HG03442 (cell line): Measurements from ENCODE around the gene NAA15.
"Not testable (repeated sequence)": the region's sequence is repeated elsewhere in the genome, so short reads cannot be mapped to it uniquely, and the experiment has no call there.

Source experiments
- ATAC-seq: cut with Tn5 transposase; IDR thresholded peaks from one replicate; pipeline ENCODE4 v1.9.1; 2021; ENCODE audit warnings: mild to moderate bottlenecking, moderate library complexity; ENCODE audit not compliant: unreplicated experiment

Gene NAA15

GRCh38 chr4:139444881-139445280 is 143.6 kb downstream of the NAA15 start:
- ATAC-seq, result not testable (repeated sequence)

- not testable (repeated sequence) for ATAC-seq
These were observed 145.8 kb downstream of the NAA15 start for GRCh38 chr4:139447078-139447477.

GRCh38 chr4:139450586-139450985 is 149.3 kb downstream of the NAA15 start:
- no peak for ATAC-seq

GRCh38 chr4:139451997-139452396 is 150.7 kb downstream of the NAA15 start:
- ATAC-seq, result no peak

GRCh38 chr4:139453041-139453370 is 151.7 kb downstream of the NAA15 start:
- ATAC-seq, result peak; percentile 38

- ATAC-seq, result peak; percentile 88
These were observed 152.2 kb downstream of the NAA15 start for GRCh38 chr4:139453371-139454110.

- peak; percentile 1 for ATAC-seq
These were observed 153.1 kb downstream of the NAA15 start, which contains the start of gene RAB33B for GRCh38 chr4:139454111-139455045. TSS of gene RAB33B (plus strand) at chr4:139454121. CDS start at chr4:139454196, 75 bp downstream.

- ATAC-seq, result no peak
These were observed 153.8 kb downstream of the NAA15 start for GRCh38 chr4:139455126-139455538.

GRCh38 chr4:139457318-139457717 is 156.0 kb downstream of the NAA15 start:
- ATAC-seq, result no peak

GRCh38 chr4:139458543-139458942 is 157.2 kb downstream of the NAA15 start:
- ATAC-seq, result no peak

- no peak for ATAC-seq
These were observed 157.7 kb downstream of the NAA15 start for GRCh38 chr4:139458999-139459398.

- ATAC-seq, result no peak
These were observed 159.3 kb downstream of the NAA15 start for GRCh38 chr4:139460565-139460964.

- no peak for ATAC-seq
These were observed 159.8 kb downstream of the NAA15 start for GRCh38 chr4:139461022-139461628.

GRCh38 chr4:139464512-139464911 is 163.2 kb downstream of the NAA15 start:
- not testable (repeated sequence) for ATAC-seq

GRCh38 chr4:139465922-139466321 is 164.6 kb downstream of the NAA15 start:
- no peak for ATAC-seq

- ATAC-seq, result not testable (repeated sequence)
These were observed 167.5 kb downstream of the NAA15 start for GRCh38 chr4:139468756-139469155.

- no peak for ATAC-seq
These were observed 167.9 kb downstream of the NAA15 start for GRCh38 chr4:139469216-139469615.
